DMS114 treated with DMSO at 0.1 percent for 48 hours (cell line): Measurements from ENCODE around the gene ANTXRL.
"Not testable (repeated sequence)": the region's sequence is repeated elsewhere in the genome, so short reads cannot be mapped to it uniquely, and the experiment has no call there.

Experiments used
- DNase-seq: peaks from one replicate; lab custom pipeline; 2025; ENCODE audit not compliant: unreplicated experiment; lab: John Stamatoyannopoulos, UW

Gene ANTXRL

DNA sequence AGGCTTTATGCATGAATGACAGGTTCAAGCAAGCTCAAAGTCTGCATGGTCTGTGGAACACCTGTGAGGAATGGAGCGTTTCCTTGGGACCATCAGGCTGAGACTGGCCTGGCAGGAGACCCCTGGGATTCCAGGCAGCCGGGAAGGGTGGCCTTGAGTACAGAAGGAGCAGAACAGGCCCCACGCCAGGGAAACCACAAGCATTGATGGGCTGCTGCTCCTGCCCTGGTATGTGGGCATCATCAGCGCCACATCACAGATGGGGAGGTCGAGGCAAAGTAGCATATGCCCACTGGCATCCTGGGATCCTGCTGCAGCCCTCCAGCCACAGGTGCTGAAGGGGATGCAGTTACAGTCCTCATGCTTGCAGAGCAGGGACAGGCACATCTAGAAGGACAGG is 40.9 kb downstream of the ANTXRL start:
- no peak for DNase-seq

GRCh38 chr10:46328853-46329689 is 42.3 kb downstream of the ANTXRL start:
- no peak for DNase-seq

- DNase-seq: no peak
Measured at GRCh38 chr10:46329690-46330016, 42.9 kb downstream of the ANTXRL start.

- no peak for DNase-seq
Measured at GRCh38 chr10:46330894-46331293, 44.1 kb downstream of the ANTXRL start.

DNA sequence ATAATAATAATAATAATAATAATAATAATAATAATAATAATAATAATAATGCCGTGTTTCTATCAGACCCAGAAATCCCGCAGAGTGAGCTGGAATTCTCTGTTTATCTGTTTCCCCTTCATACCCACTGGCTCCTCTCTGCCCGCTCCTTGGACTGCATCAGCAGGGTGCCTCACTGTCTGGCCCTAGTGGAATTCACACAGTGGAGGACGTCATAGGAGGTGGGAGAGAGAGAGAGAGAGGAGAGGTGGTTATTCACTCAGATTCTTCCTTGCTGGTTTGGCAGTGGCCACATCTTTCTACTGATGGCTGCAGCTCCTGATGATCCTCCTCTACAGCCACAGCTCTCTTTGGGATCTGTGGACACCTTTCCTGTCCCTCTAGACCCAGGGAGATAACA is 78.7 kb downstream of the ANTXRL start:
- DNase-seq: not testable (repeated sequence)

GRCh38 chr10:46367209-46367608 is 80.4 kb downstream of the ANTXRL start:
- DNase-seq: not testable (repeated sequence)

DNA sequence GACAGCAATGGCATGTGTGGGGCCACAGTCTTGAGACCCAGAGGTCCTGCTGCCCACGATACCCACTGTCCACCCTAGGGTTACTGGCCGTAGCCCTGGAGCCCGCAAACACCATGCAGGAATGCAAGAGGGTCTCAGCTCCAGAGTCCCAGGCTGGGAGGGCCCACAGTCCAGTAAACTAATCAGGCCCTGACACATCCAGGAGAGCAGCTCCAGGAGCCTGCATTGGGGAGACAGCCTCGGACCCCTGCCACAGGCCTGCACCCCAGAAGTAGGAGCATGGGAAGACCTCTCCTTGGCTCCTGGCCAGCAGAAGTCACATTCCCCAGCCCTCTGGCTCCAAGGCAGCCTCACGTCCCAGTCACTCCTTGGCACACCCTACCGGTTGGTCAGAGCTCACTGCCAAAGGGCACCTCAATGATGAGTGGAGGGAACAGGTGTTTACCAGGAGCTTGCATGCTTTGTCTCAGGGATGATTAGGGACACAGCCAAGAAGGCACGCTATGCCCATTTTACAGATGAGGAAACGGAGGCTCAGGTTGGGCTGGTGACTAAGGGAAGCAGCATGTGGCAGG is 81.0 kb downstream of the ANTXRL start:
- DNase-seq: not testable (repeated sequence)

GRCh38 chr10:46368956-46369355 is 82.2 kb downstream of the ANTXRL start:
- DNase-seq: not testable (repeated sequence)

GRCh38 chr10:46374410-46374809 is 87.6 kb downstream of the ANTXRL start:
- not testable (repeated sequence) for DNase-seq

DNA sequence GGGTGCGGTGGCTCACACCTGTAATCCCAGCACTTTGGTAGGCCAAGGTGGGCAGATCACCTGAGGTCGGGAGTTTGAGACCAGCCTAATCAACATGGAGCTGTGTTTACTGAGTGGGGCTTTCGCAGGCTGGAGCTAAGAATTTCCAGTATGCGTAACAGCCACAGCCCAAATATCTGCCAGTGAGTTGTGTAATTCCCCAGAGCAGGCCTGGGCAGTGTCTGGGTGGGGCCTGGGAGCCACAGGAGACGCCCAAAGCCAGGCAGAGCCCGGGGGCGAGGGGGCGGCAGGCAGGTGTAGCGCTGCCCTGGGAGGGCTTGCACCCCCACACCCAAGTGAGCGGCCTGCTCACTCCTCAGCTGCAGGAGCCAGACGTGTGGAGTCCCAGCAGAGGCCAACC is 88.6 kb downstream of the ANTXRL start, which contains the start of gene ANXA8L1:
Gene ANXA8L1 (plus strand): TSS at position 371 of the 400 bp plus-strand sequence. CDS start 76 bp downstream, outside the sequence.
- DNase-seq: not testable (repeated sequence)

DNA sequence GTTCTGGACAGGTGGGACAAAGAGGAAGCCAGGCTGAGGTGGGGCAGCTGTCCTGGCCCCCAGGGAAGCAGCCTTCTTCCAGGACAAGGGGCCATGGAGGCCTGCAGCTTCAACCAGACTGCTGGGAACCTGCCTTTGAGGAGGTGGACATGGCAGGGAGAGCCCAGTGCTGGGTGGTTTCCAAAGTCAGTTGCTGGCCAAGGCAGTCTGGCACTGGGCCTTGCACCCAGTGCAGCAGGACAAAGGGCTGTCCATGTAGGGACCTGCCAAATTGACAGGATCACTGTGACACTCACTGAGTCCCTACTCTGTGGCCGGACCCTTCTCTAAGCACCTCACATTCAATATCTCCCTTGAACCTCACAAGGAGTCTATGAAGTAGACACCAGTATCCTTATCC is 90.2 kb downstream of the ANTXRL start:
- DNase-seq: not testable (repeated sequence)

DNA sequence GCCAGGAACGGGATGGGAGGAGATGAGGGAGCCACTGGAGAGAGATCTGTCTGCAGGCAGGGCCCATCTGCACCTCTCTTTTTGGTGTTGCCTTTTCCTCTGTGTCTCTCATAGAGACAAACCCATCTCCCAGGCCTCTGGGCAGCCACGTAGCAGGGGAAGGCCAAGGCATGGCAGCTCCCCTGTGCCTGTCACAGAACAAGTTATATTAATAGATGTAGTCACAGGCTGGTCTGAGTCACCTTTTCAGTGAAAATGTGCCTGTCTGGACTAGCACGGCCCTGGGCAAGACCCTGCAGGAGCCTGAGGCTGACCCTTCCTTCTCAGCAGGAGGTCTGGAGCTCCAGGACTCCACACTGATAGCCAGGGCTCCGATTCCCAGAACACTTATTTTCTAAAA is 90.9 kb downstream of the ANTXRL start:
- DNase-seq: not testable (repeated sequence)

GRCh38 chr10:46378108-46378507 is 91.3 kb downstream of the ANTXRL start:
- DNase-seq: not testable (repeated sequence)

- not testable (repeated sequence) for DNase-seq
Measured at GRCh38 chr10:46379233-46379848, 92.5 kb downstream of the ANTXRL start.
